Measurements from ENCODE around the gene CIROP. TPM values are rescaled to one million over a fixed set of nuclear protein-coding genes. Genes with fewer than 3 reads are reported as not detected.

CIROP gene
- total and polyA plus RNA-seq, 9 of the 15 experiments (the other 6 are each of a cell fraction or from before 2014, with no cell fraction given) = not detected

- TF ChIP-seq LEF1 (IDR thresholded peaks at IDR 0.05) (no peak), ESRRA (IDR thresholded peaks at IDR 0.05; ENCODE audit: borderline replicate concordance, low read depth) (0 out of 2 replicates have a peak, but pooled peaks have one; percentile 12), ZNF57 (CRISPR knock-in tag; IDR thresholded peaks at IDR 0.05) (no peak), SMARCA4 (IDR thresholded peaks at IDR 0.05) (peak; percentile 45; the same call in 1 of the 2 replicates), SMARCA5 (IDR thresholded peaks at IDR 0.05) (no peak), ARID2 (IDR thresholded peaks at IDR 0.05) (peak; percentile 62; the same call in 1 of the 2 replicates), RBM34 (IDR thresholded peaks at IDR 0.05; ENCODE audit: borderline replicate concordance, insufficient read depth, low read length) (no peak), RFX7 (CRISPR knock-in tag; IDR thresholded peaks at IDR 0.05) (no peak), POLR3A (IDR thresholded peaks at IDR 0.05; ENCODE audit: borderline replicate concordance, extremely low read depth, insufficient read depth, insufficient read length) (no peak), POLR2AphosphoS2 (IDR thresholded peaks at IDR 0.05; ENCODE audit: low read length) (no peak), MYBL2 (IDR thresholded peaks at IDR 0.05; ENCODE audit: low read depth) (no peak), MYBL2 (CRISPR knock-in tag; IDR thresholded peaks at IDR 0.05; ENCODE audit: borderline replicate concordance) (no peak), NCOR1 (IDR thresholded peaks at IDR 0.05) (no peak), PHF8 (IDR thresholded peaks at IDR 0.05; ENCODE audit: borderline replicate concordance, low read length) (no peak), NR4A1 (CRISPR knock-in tag; IDR thresholded peaks at IDR 0.05) (no peak), NR4A1 (tag; IDR thresholded peaks at IDR 0.05) (no peak), ZNF354B (CRISPR knock-in tag; IDR thresholded peaks at IDR 0.05) (no peak), ZNF511 (CRISPR knock-in tag; IDR thresholded peaks at IDR 0.05) (no peak), ZMIZ1 (IDR thresholded peaks at IDR 0.05; ENCODE audit: low read depth in 2 of 2, low read length in 2 of 2) (no peak), RCOR1 (IDR thresholded peaks at IDR 0.05; ENCODE audit: borderline replicate concordance in 1 of 2, low read depth in 2 of 2, low read length in 2 of 2) (peak in 1 of 2 experiments; percentile 72; a peak in 1 of 4 replicates), MCM3 (IDR thresholded peaks at IDR 0.05) (no peak), CAMTA2 (CRISPR knock-in tag; conservative IDR thresholded peaks at IDR 0.05) (no peak), TRIM28 (IDR thresholded peaks at IDR 0.05) (no peak), HOXB6 (CRISPR knock-in tag; IDR thresholded peaks at IDR 0.05; ENCODE audit: borderline replicate concordance) (no peak), NELFE (IDR thresholded peaks at IDR 0.05; ENCODE audit: insufficient read depth, insufficient read length) (no peak), ZNF316 (IDR thresholded peaks at IDR 0.05) (no peak), NCOA6 (IDR thresholded peaks at IDR 0.05) (no peak), TRIM24 (IDR thresholded peaks at IDR 0.05) (no peak)
These were observed 35.9 kb downstream of the CIROP start (continued) for GRCh38 chr14:23068789-23069412.

Measured in K562 (cell line).